UCSD-AML1 (cell line): ENCODE data around the gene SMOC2.

Experiments
- DNase-seq: peaks from one replicate; lab custom pipeline; 2025; ENCODE audit not compliant: unreplicated experiment; lab: John Stamatoyannopoulos, UW

Gene SMOC2

DNA sequence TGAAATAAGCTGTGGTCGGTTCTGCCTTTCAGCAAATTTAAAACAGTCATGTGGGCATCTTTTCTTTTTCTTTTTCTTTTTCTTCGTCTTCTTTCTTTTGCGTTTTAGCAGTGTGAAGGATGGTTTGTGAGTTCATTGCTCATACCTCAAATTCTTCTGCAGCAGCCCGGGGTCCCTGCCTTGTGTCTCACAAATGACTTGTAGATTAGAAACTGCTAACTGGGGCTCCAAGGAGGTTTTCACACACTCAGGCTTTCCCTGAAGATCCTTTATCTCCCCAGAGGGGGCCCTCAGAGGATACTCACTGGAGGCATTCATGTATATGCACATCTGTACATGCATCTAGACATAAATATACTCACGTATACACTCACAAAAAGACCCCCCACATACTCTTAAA, 1.7 kb downstream of the SMOC2 start:
- DNase-seq: no peak

DNA sequence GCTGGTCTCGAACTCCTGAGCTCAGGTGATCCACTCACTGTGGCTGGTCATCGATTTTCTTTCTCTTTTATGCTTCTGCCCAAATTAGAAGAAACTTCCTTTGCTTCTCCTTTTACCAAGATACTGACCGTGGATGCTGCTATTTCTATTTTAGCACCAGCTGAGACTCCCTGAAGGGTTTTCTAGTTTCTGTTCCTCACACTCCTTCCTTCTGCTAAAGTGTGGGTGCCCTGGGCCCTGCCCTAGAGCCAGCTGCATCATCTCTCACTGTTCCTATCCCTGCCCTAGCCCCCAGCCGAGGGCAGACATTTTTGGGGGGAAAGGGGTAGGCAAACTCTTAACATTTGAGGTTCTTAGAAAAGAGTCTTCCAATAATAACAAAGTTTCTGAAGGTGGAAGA, 6.3 kb downstream of the SMOC2 start:
- no peak for DNase-seq

DNA sequence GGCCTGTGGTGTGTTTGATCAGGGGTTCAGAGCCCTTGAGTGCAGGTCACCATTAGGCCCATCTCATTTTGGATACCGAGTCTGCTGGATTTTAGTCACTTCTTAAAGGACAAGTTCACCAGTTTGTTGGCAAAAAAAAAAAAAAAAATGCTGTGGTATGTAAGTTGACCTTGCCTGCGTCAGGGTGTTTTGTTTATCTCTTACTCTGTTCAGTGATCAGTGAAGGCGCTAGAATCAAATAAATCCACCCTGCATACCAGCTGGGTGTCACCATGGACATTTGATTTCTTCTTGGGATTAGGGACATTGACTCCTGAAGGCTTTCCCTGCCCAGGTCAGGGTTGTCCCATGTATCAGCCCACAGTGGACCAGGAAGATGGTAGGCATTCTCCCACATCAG, 6.7 kb downstream of the SMOC2 start:
- DNase-seq: no peak

DNA sequence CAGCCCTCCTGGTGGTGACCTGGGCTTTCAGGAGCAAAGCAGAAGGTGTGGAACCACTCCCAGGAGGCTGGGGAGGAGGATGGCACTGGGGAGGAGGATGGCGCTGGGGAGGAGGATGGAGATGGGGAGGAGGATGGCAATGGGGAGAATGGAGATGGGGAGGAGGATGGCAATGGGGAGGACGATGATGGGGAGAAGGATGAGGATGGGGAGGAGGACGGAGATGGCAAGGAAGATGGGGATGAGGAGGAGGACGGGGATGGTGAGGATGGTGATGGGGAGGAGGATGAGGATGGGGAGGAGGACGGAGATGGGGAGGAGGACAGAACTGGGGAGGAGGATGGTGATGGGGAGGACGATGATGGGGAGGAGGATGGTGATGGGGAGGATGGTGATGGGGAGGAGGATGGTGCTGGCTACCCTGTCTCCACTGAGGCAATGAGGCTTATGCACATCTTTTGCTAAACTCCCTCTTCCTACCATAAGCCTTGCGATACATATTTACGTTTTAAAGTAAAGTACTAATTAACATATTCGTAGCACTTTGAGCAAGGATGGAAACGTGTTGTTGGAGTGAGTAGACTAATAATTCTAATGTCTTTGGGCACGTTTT, 7.4 kb downstream of the SMOC2 start:
- DNase-seq: no peak

DNA sequence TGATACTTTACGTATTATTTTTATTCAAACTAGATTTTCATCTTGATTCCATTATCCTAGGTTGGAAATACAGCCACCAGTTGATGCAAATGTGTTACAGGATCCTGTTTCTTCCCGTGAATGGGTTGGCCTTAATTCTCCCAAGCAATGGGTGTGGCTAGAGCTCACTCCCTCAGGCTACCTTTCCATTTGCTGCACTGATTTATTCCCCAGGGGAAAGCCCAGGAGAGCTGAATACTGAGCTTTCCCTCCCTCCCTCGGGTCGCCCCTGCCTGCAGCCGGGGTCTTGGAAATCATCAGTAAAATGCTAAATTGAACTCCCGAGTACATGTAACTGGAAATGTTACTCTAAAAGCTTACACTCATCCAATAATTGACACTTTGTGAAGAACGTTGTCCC, 9.9 kb downstream of the SMOC2 start:
- DNase-seq: no peak

DNA sequence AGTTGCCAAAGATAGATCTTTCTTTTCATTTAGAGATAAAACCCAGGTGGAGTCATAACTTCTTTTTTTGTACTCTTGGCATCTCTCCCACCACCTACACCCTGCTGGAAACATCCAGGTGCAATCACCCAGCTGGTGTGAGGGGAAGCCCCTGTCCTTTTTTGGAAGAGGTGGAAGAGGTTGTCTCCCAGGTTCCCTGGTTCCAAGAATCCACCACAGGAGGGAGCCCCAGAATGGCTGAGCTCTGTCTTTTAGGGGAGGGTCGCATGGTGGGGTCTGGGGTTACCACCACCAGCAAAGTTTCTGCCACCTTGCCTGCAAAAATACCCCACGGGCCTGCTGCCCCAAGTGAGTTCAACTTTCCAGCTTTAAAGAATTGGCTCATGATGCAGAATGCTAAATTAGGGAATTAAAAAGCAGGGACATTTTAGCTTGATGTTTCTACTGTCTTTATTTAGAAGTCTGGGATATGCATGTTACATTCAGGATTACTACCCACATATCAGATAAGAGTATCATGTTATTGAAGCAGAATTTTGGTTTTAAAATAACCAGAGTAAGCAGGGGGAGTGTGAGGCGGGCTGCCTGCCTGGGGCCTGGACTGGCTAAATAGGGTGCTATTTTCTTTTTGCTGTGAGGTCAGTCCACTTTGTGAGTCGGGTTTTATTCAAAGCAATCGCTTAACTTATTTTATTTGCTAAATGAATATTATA, 11.0 kb downstream of the SMOC2 start:
- DNase-seq: no peak

DNA sequence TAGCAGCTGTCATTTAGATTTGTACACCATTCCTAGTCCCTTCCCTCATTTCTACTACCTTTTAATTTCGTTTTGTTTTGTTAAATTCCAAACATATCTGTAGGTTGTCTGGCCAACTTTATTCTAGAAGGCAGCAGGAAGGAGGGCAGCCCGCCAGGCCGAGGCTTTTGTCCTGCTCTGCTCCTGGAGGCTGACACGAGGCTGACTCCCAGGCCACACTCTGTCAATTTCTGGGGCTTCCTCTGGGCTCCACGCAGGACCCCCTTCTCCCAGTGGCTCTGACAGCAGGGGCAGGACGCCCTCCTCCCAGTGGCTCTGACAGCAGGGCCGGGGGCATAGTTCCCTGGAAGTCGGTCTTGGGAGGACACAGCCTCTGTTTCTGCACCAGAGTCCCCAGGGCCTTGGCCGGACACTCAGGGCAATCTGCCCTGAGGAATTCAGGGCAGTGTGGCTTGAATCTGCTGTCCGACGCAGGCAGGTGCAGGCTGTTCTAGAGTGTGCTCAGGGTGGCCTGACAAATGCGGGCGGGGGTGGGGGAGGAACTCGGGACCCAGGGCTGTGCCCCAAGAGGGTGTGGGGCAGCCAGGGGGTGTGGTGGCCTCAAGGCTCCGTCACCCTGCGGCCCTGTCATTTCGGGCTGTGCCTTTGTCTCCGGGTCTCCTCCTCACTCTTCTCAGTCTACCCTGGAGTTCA, 11.8 kb downstream of the SMOC2 start:
- DNase-seq: no peak

DNA sequence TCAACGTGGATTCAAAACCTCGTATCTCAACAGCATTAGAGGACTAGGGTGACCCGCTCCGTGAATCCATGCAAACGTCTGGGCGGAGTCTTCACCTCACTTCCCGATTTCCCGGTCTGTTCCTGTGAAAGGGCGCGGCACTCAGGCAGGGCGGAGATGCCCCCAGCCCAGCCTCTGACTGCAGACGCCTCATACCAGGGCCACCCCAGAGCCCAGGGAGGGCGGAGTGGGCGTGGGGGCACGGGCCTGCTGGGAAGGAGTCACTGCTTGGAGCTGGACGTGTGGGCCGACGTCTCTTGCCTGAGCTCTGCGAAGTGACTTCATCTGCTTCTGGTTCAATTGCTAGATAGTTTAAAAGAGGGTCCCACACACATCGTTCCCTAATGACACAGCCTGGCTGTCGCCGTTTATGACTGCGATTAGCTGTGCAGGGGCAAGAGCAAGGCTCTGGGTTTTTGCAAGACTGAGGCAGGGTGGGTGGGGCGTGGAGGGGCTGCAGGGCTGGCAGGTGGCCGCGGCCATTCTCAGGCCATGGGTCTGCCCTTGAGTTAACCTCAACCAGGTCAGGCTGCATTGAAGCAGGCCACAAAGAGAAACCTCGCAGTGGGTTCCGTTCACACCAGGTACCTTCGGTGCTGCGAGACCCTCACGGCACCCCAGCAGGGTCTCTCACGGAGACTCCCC, 15.0 kb downstream of the SMOC2 start:
- no peak for DNase-seq

DNA sequence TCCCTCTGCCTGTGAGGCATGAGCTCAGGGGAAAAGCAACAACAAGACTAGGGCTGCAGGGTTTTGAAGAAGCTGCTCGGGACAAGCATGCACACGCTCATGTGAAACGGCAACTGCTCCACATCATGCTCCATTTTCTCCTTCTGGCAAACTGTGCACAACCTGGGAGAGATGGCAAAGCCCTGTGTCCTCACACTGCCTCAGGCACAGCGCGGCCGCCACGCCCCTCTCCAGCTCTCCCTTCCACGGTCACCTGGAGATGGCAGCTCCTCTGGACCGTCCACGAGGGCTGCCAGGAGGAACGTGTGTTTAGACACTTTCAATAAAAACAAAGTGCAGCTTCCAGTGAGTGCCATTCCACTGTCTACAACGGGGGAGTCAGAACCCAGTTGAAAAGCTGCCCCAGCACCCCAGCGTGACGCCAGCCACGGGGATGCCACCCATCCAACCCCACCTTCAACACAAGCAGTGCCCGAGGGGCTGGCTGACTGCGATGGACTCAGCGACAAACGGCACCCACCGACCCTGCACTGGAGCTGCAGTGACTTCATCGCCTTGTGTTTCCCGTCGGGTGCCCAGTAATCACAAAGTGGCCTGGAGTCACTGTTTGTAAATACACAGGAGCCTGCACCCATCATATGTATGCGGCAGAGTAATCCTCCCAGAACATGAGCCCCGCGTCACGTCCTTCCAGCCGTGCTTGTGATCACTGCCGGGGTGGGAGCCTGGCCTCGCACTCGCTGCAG, 16.1 kb downstream of the SMOC2 start:
- DNase-seq: no peak

DNA sequence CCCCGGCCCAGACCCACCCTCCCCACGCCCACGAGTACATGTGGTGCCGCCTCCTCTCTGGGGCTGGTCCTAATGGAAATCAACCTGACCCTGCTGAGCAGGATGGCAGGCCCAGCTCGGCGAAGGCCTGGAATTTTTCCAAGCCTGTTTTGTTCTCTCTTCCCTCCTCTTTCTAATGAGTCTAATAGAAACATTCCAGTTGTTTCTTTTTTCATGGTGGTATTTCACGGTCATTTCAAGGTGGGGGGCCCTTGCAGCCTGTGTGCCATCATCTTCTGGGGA, 16.6 kb downstream of the SMOC2 start:
- DNase-seq: no peak

DNA sequence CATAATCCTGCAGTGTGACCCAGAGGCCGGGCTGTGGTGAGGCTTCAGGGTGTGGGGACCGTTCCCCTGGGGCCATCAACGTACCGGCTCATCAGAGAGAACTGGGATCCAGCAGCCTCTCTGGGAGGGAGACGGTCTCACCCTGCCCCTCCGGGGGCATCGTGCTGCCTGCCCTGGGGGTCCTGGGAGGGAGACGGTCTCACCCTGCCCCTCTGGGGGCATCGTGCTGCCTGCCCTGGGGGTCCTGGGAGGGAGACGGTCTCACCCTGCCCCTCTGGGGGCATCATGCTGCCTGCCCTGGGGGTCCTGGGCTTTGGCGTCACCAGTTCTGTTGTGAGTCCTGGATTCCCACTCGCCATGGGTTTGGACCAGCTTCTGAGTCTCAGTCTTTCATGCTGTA, 17.1 kb downstream of the SMOC2 start:
- DNase-seq: no peak

DNA sequence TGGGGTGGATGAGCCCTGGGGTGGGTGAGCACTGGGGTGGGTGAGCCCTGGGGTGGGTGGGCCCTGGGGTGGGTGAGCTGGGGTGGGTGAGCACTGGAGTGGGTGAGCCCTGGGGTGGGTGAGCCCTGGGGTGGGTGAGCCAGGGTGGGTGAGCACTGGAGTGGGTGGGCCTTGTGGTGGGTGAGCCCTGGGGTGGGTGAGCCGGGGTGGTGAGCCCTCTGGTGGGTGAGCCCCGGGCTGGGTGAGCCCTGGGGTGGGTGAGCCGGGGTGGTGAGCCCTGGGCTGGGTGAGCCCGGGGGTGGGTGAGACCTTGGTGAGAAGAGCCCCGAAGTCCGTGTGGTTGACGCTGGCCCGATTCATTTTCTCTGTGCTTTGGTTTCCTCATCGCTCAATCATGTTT, 18.6 kb downstream of the SMOC2 start:
- DNase-seq: no peak

DNA sequence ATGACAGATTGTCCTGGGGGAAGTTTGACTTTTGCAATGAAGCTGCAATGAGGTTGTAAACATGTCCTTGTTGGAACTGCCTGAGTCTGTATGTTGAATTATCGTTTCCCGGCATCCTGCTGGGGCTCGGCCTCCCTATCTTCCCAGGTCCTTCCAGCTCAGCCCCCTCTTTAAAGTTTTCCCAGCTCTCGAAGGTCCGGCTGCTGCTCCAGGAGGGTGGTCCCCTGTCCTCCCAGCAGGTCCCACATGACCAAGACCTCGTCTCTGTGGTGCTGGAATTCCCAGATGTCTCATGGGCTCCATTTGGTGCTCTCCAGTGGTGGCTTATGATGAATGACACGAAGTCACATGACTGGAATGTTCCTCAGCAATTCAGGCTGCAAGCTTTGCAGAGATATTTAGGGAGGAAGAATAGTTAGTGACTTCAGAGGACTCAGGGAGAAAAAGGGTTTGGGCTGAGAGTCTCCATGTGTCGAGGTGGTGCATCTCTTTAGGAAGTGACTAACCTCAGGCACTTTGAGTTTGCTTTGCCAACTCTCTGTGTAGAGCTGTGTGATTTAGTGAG, 21.4 kb downstream of the SMOC2 start:
- no peak for DNase-seq

DNA sequence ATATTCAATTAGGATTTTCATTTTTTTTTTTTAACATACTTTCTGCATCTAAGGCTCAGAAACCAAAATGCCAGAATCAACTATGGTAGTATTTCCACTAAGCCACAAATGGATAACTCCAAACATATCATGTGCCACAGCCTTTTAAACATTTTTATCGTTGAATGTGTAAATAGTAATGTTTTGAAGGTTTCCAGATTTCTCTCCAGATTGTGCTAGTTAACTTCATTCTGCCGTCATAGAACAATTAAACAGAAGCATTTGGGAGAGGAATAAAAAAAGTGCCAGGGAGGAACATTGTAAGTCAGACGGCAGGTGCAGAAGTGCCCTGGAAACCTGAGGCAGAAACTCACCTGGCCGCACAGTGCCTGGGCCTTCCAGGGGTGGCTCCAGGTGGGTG, 23.6 kb downstream of the SMOC2 start:
- DNase-seq: no peak

DNA sequence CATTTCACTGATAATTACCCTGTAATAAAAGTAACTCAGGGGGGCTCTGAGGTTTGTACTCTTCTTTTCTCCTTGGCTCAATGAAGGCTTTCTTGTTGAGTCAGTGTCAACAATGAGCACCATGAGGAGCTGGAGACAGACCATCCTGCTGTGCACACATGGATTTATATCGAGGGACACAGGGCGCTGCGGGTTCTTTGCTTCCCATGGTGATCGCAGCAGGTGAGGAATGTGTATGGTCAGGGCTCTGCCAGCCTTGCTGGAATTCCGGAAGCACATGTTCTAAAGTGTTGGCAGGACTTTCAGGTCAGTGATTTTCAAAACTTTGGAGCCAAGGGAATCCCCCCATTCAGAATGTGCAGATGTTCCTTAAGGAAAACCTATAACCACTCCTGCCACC, 27.1 kb downstream of the SMOC2 start:
- no peak for DNase-seq

DNA sequence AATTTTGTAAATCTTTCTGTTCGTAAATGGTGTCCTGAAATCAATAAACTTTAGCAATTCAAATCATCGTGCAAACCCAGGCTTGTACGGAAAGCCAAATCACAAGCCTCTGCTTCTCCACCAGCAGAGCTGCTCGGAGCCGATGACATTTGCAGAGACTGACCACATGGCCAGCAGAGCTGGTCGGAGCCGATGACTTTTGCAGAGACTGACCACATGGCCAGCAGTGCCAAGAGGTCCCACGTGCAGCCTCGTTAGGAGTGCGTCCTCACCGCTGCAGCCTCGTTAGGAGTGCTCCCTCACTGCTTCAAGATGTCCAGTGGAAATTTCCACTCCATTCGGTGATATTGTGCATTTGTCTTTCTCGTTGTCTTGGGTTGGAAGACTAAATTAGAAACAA, 28.5 kb downstream of the SMOC2 start:
- no peak for DNase-seq

DNA sequence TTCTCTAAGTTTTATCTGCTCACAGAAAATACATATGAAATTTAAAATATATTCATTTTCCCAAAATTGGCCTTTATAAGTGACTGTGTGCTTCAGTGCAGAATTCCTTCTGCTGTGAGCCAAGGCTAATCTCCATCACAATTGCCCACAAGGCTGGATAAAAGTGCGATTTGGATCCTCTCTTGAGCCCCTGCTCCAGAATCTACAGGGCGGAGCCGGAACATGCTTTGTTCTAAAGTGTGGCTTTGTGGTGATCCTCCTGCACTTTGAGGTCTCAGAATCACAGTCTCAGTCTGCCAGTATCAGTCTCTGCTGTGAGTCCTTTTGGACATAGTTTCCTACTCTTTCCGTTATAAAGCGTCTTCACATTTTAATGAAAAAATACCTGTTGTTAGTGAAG, 28.9 kb downstream of the SMOC2 start:
- no peak for DNase-seq

DNA sequence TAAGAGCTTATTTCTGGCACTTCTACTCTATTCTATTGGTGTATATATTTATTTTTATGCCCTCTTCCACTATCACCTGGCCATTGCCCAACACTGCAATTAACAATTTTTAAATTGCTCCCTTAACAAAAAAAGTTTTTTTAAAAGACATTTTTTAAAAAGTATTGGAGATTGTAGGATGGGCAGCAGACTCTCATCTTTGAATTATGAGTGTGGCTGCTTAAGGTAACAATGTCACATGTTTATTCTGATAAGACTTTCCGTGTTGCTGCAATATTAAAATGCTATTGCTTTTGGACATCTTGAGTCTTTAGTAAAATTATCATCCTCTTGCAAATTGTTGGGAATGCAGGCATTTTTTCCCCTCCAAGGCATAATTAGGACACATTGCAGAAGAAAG, 31.4 kb downstream of the SMOC2 start:
- DNase-seq: no peak

DNA sequence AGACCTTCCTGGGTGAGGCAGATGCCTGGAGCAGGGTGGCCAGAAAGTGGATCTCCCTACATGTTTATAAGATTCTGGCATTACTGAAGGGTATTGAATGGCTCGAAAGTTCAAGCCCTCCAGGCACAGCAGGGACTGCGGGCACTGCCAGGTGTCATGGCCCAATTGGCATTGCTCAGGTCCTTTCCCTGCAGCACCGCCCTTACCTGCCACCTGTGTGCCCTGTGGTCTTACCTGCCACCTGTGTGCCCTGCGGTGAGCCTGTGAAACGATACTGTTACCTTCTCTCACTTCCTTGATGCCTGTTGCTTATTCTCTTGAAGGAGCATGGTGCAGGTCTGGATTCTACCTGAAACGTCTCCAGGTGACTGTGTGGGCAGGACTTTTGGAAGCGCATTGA, 32.2 kb downstream of the SMOC2 start:
- no peak for DNase-seq

DNA sequence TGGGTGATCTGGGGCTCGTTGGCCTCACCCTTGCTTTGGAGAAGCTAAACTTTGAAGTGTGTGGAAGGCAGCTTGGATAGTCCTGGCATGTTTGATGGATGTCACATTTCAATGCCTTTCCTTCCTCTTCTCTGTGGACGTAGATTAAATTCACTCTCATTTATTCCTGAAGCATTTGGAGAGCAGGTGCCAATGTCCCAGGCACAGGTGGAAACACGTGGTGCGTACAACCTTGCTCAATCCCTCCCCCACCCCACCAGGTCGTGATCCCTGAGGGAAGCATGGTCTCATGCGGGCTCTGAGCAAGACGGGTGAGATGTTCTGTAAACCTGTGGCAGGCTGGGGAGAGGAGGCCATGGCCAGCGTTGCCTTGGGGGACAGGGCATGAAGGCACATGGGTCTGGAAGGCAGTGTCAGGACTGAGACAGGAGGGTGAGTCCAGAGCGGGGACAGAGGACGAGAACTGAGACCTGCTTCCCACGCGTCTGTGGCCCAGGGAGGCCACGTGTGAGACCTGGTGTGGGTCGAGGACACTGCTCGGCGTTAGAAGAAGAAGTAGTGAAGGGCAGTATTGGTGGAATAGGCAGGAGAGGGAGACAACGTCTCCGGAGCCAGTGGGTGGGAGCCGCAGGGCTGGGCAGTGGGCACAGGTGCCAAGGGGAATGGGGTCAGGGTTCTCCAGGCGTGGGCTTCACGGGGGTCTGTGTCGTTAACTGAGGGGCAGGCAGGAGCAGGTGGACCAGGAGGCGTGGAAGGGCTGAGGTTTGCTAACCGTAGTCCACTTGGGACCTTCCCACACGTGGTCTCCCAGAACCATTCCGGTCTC, 34.4 kb downstream of the SMOC2 start:
- no peak for DNase-seq
